Activated T-helper 1 cell treated with anti-CD3 and anti-CD28 coated beads, Interleukin-12 subunit alpha, Interleukin-12 subunit beta, Interleukin-2, Interleukin-4 antibody, amounts not matched to agents 30 ng/mL and 10 ng/mL and 1 ng/mL, durations not matched to agents 14 hours and 24 hours and 36 hours (primary cell): Measurements from ENCODE around the gene DMPK. TPM values are rescaled to one million over a fixed set of nuclear protein-coding genes. Genes with fewer than 3 reads are reported as not detected.
"Not testable (repeated sequence)": the region's sequence is repeated elsewhere in the genome, so short reads cannot be mapped to it uniquely, and the experiment has no call there.

Experiments used
- DNase-seq: peaks from one replicate; pipeline ENCODE4 v3.0.0; 2021; ENCODE audit warnings: low spot score
- H3K27ac Mint-ChIP-seq: one replicate; pipeline ENCODE4 v1.8.0; 2021; ENCODE audit warnings: mild to moderate bottlenecking, mixed read lengths
- H3K27me3 Mint-ChIP-seq: one replicate; pipeline ENCODE4 v1.8.0; 2022; ENCODE audit warnings: mild to moderate bottlenecking, moderate library complexity, mixed read lengths; ENCODE audit not compliant: insufficient read depth
- H3K36me3 Mint-ChIP-seq: one replicate; pipeline ENCODE4 v1.8.0; 2021; ENCODE audit warnings: low read depth, mixed read lengths
- H3K4me1 Mint-ChIP-seq: one replicate; pipeline ENCODE4 v1.8.0; 2021; ENCODE audit warnings: low read depth, mixed read lengths
- H3K4me3 Mint-ChIP-seq: one replicate; pipeline ENCODE4 v1.8.0; 2021; ENCODE audit warnings: mild to moderate bottlenecking, moderate library complexity, mixed read lengths
- H3K9me3 Mint-ChIP-seq: one replicate; pipeline ENCODE4 v1.8.0; 2021; ENCODE audit warnings: mixed read lengths
- intact Hi-C: fragments of 100-400 bp; cut with micrococcal nuclease; formaldehyde crosslinking; loops from one replicate; pipeline ENCODE4 v1.15.1; 2024
- total RNA-seq: library from RNA; stranded (reverse); gene quantifications from 2 replicates; pipeline ENCODE4 v1.2.3, GENCODE V29; 2022

DMPK gene
- total RNA-seq, 1 donor from 2014 or later: 23.9 TPM

- peak overlapping the region; percentile 47 for H3K4me3 Mint-ChIP-seq
- H3K36me3 Mint-ChIP-seq, H3K9me3 Mint-ChIP-seq, DNase-seq, H3K27me3 Mint-ChIP-seq, H3K27ac Mint-ChIP-seq, intact Hi-C loops: not testable (repeated sequence)
- H3K4me1 Mint-ChIP-seq: peaks cover 26% of the 10 kb centered on the region
These were observed 53.6 kb downstream of the DMPK start for GRCh38 chr19:45728683-45729082.

GRCh38 chr19:45720065-45720464 is 62.2 kb downstream of the DMPK start:
- Mint-ChIP-seq H3K36me3 (peaks cover 27% of the 10 kb centered on the region), H3K4me1 (peaks cover 38% of the 10 kb centered on the region)
- H3K4me3 Mint-ChIP-seq, H3K9me3 Mint-ChIP-seq, intact Hi-C loops, H3K27me3 Mint-ChIP-seq, H3K27ac Mint-ChIP-seq, DNase-seq: not testable (repeated sequence)

Other genes starting within 250 kb of the DMPK start
- gene OPA3, start 197.7 kb downstream of the DMPK start, total RNA-seq: 12.1 and 16.2 TPM in 2 replicates
- not detected in 2 replicates for gene GPR4, start 180.3 kb downstream of the DMPK start, total RNA-seq
- 148 and 152 TPM in 2 replicates for gene EML2, start 143.1 kb downstream of the DMPK start, total RNA-seq
- 4.3 and 6.1 TPM in 2 replicates for gene GIPR, start 114.3 kb downstream of the DMPK start, total RNA-seq
- gene SNRPD2, start 90.5 kb downstream of the DMPK start, total RNA-seq: 757 and 760 TPM in 2 replicates
- gene QPCTL, start 89.8 kb downstream of the DMPK start, total RNA-seq: 13.7 and 18.0 TPM in 2 replicates
- gene FBXO46, start 51.6 kb downstream of the DMPK start, total RNA-seq: 35.1 and 35.4 TPM in 2 replicates
- gene MEIOSIN, start 49.1 kb downstream of the DMPK start, total RNA-seq: not detected in 2 replicates
- 3.7 and 5.6 TPM in 2 replicates for gene SIX5, start 13.2 kb downstream of the DMPK start, total RNA-seq
- gene DMWD, start 10.4 kb upstream of the DMPK start, total RNA-seq: 50.0 and 55.8 TPM in 2 replicates
- gene RSPH6A, start 32.8 kb upstream of the DMPK start, total RNA-seq: 0.29 and 0.59 TPM in 2 replicates
- gene SYMPK, start 80.7 kb upstream of the DMPK start, total RNA-seq: 118 and 120 TPM in 2 replicates
- 0.27 and 0.34 TPM in 2 replicates for gene FOXA3, start 81.8 kb upstream of the DMPK start, total RNA-seq
- 20.9 and 21.5 TPM in 2 replicates for gene IRF2BP1, start 103.7 kb upstream of the DMPK start, total RNA-seq
- 6.9 and 7.2 TPM in 2 replicates for gene MYPOP, start 120.1 kb upstream of the DMPK start, total RNA-seq
- gene NANOS2, start 132.3 kb upstream of the DMPK start, total RNA-seq: not detected in 2 replicates
- gene NOVA2, start 191.4 kb upstream of the DMPK start, total RNA-seq: not detected in 2 replicates
- gene CCDC61, start 213.0 kb upstream of the DMPK start, total RNA-seq: 24.0 and 24.1 TPM in 2 replicates
- not detected in 2 replicates for gene PGLYRP1, start 240.6 kb upstream of the DMPK start, total RNA-seq